ENCODE results near the gene APOC4. TPM values are rescaled to one million over a fixed set of nuclear protein-coding genes. Genes with fewer than 3 reads are reported as not detected.

Gene APOC4
- total and polyA plus RNA-seq, 2 experiments from 2014 or later = not detected

GRCh38 chr19:44957526-44957925, 15.5 kb downstream of the APOC4 start:
- Histone ChIP-seq H3K27me3 (ENCODE audit: insufficient read depth) (no peaks in the 10 kb centered on the region), H4K20me1 (replicated peaks; ENCODE audit: insufficient read depth) (peaks cover 15% of the 10 kb centered on the region), H3F3A (replicated peaks; ENCODE audit: low read depth) (peaks cover 15% of the 10 kb centered on the region; the same call in 1 of the 2 replicates), H3K27ac (ENCODE audit: low read depth) (no peak overlapping the region; the same call in 1 of the 2 replicates), H3K9me2 (ENCODE audit: insufficient read depth) (no peaks in the 10 kb centered on the region), H3K79me2 (replicated peaks; ENCODE audit: insufficient read depth) (peaks cover 63% of the 10 kb centered on the region), H3K4me2 (no peak overlapping the region), H3K4me1 (ENCODE audit: insufficient read depth) (peaks cover 5% of the 10 kb centered on the region), H3K36me3 (ENCODE audit: insufficient read depth) (0 out of 2 replicates have a peak, but pooled peaks cover 6% of the 10 kb centered on the region), H3K4me3 (no peak overlapping the region), H2AFZ (no peak overlapping the region)
- Mint-ChIP-seq H3K36me3 (ENCODE audit: low read depth) (peaks cover 12% of the 10 kb centered on the region), H3K9me3 (no peaks in the 10 kb centered on the region; the same call in 2 of the 3 replicates), H3K4me3 (no peak overlapping the region), H3K27me3 (ENCODE audit: insufficient read depth, low read depth, poor library complexity) (peaks cover 16% of the 10 kb centered on the region), H3K27ac (no peak overlapping the region), H3K4me1 (peaks cover 22% of the 10 kb centered on the region)
- no peak for TF ChIP-seq NANOG (IDR thresholded peaks at IDR 0.05; ENCODE audit: borderline replicate concordance)
- no peak for TF ChIP-seq ETS1 (IDR thresholded peaks at IDR 0.05)
- no peak for TF ChIP-seq EZH2phosphoT487 (IDR thresholded peaks at IDR 0.05; ENCODE audit: unreplicated experiment)
- no peak for TF ChIP-seq POLR2AphosphoS5 (IDR thresholded peaks at IDR 0.05; ENCODE audit: low read depth)
- TF ChIP-seq REST (IDR thresholded peaks at IDR 0.05; ENCODE audit: unreplicated experiment) = no peak
- no peak for TF ChIP-seq JUNB (IDR thresholded peaks at IDR 0.05; ENCODE audit: unreplicated experiment)
- no peak for TF ChIP-seq STAT1 (IDR thresholded peaks at IDR 0.05; ENCODE audit: unreplicated experiment)
- no peak for TF ChIP-seq ZNF114 (CRISPR knock-in tag; IDR thresholded peaks at IDR 0.05)
- TF ChIP-seq CTCF (conservative IDR thresholded peaks at IDR 0.05; ENCODE audit: low read depth in 2 of 2) = no peak
- no peak for TF ChIP-seq CREB1 (CRISPR knock-in tag; IDR thresholded peaks at IDR 0.05; ENCODE audit: low read depth)
- no peak for TF ChIP-seq ZNF462 (CRISPR knock-in tag; IDR thresholded peaks at IDR 0.05)
- TF ChIP-seq ZNF331 (CRISPR knock-in tag; IDR thresholded peaks at IDR 0.05; ENCODE audit: low read depth) = no peak
- no peak for TF ChIP-seq EZH2 (IDR thresholded peaks at IDR 0.05; ENCODE audit: low read depth, unreplicated experiment)
- ATAC-seq = no peak
- no peak for DNase-seq (ENCODE audit: low spot score)

Measured in GM23338 (cell line).